ENCODE results near the gene KIRREL3. TPM values are rescaled to one million over a fixed set of nuclear protein-coding genes. Genes with fewer than 3 reads are reported as not detected.

The KIRREL3 gene
- polyA plus RNA-seq, 1 of the 3 experiments (the other 2 are of a cell fraction) = 3.7 TPM

- POLR2A ChIA-PET = no interaction called here
- WGBS (ENCODE audit: low lambda C conversion rate) = 100% methylated on average over 3 of the region's 3 CpGs
- Histone ChIP-seq H3K9me2 (no peaks in the 10 kb centered on the region), H3F3A (replicated peaks; ENCODE audit: insufficient read depth) (no peaks in the 10 kb centered on the region), H3K36me3 (replicated peaks in 1 of 2; ENCODE audit: control insufficient read depth in 1 of 2, insufficient read depth in 2 of 2, low read length in 1 of 2) (no peaks in the 10 kb centered on the region), H3K4me2 (no peak overlapping the region), H3K4me3 (ENCODE audit: low read depth in 2 of 2, low read length in 1 of 2) (no peak overlapping the region), H3K27ac (ENCODE audit: low read depth in 2 of 2, low read length in 1 of 2) (no peak overlapping the region), H3K9ac (no peak overlapping the region), H3K9me3 (no peaks in the 10 kb centered on the region), H3K27me3 (ENCODE audit: insufficient read depth) (no peaks in the 10 kb centered on the region), H2AFZ (ENCODE audit: low read depth) (no peak overlapping the region), H3K79me2 (ENCODE audit: insufficient read depth) (no peaks in the 10 kb centered on the region), H4K20me1 (ENCODE audit: insufficient read depth) (no peaks in the 10 kb centered on the region), H3K4me1 (ENCODE audit: control insufficient read depth in 1 of 2, insufficient read depth in 2 of 2, low read depth in 1 of 2, low read length in 1 of 2) (peaks cover 9 to 18% of the 10 kb centered on the region in 2 experiments; a peak in 3 of 4 replicates)
- TF ChIP-seq GABPA (IDR thresholded peaks at IDR 0.05; ENCODE audit: low read depth) (no peak), FOXJ3 (CRISPR knock-in tag; IDR thresholded peaks at IDR 0.05) (no peak), FOXM1 (IDR thresholded peaks at IDR 0.05; ENCODE audit: low read depth) (no peak), SIN3A (IDR thresholded peaks at IDR 0.05; ENCODE audit: borderline replicate concordance, low read depth, low read length) (no peak), MEF2A (IDR thresholded peaks at IDR 0.05; ENCODE audit: borderline replicate concordance, low read depth) (no peak), NRF1 (IDR thresholded peaks at IDR 0.05; ENCODE audit: low read depth, low read length) (no peak), YY1 (IDR thresholded peaks at IDR 0.05; ENCODE audit: low read depth) (no peak), SMC3 (IDR thresholded peaks at IDR 0.05; ENCODE audit: low read depth, low read length) (no peak), EZH2phosphoT487 (IDR thresholded peaks at IDR 0.05; ENCODE audit: borderline replicate concordance, low read depth) (no peak), USF1 (IDR thresholded peaks at IDR 0.05; ENCODE audit: borderline replicate concordance, low read depth) (no peak), REST (IDR thresholded peaks at IDR 0.05; ENCODE audit: low read depth, low read length) (no peak), IRF3 (IDR thresholded peaks at IDR 0.05; ENCODE audit: low read depth, low read length) (no peak), ELF1 (IDR thresholded peaks at IDR 0.05) (no peak), RXRA (IDR thresholded peaks at IDR 0.05; ENCODE audit: borderline replicate concordance, low read depth) (no peak), NFIC (IDR thresholded peaks at IDR 0.05; ENCODE audit: borderline replicate concordance) (no peak), RAD21 (IDR thresholded peaks at IDR 0.05; ENCODE audit: low read length) (no peak)
- CTCF ChIA-PET = interaction anchor here (0.6 kb wide), 1 partner anchor 316 kb away, joined by 3 read pairs; no protein-coding TSS in a partner anchor
- no peak for DNase-seq
Observed at GRCh38 chr11:126630488-126630887, 370.1 kb downstream of the KIRREL3 start.

All from SK-N-SH (cell line).